OCI-LY7 (cell line): ENCODE measurements around the gene WNT16.

Experiments
- CTCF ChIP-seq: fragments of 200-600 bp; sonication (generic); conservative IDR thresholded peaks from 2 replicates; pipeline ENCODE4 v1.5.1; 2014; ENCODE audit warnings: mild to moderate bottlenecking, antibody characterized with exemption, low read length, moderate library complexity, mixed read lengths
- EZH2phosphoT487 ChIP-seq: fragments of 200-600 bp; sonication (generic); IDR thresholded peaks from 2 replicates; pipeline ENCODE4 v1.6.1; 2018; ENCODE audit warnings: low read depth, borderline replicate concordance, mild to moderate bottlenecking, mixed run types, antibody characterized with exemption, low read length, moderate library complexity, mixed read lengths

- no peak for TF ChIP-seq CTCF
- no peak for TF ChIP-seq EZH2phosphoT487
Measured at GRCh38 chr7:121288894-121289293, 39.9 kb upstream of the WNT16 start.
